B cell (primary cell): ENCODE measurements around the gene ATXN7. TPM values are rescaled to one million over a fixed set of nuclear protein-coding genes. Genes with fewer than 3 reads are reported as not detected.
A peak's percentile ranks its signal among the peaks of the same experiment; 100 is the strongest.

Experiments used
- ATAC-seq: fragments of 200-7000 bp; cut with Tn5 transposase; one replicate; pipeline ENCODE4 v1.10.0; 2021; ENCODE audit warnings: low read depth, mild to moderate bottlenecking, moderate number of reproducible peaks, moderate library complexity
- CTCF ChIA-PET: fragments of 350-600 bp; sonication (Branson Sonifier 250); formaldehyde crosslinking; loops from one replicate; lab custom pipeline; 2021; ENCODE audit warnings: antibody characterized with exemption, inconsistent platforms; lab: Charles Lee
- POLR2A ChIA-PET: fragments of 350-600 bp; sonication (Branson Sonifier 250); formaldehyde crosslinking; loops from one replicate; lab custom pipeline; 2021; ENCODE audit warnings: antibody characterized with exemption; lab: Charles Lee
- DNase-seq: peaks from one replicate; pipeline ENCODE4 v3.0.0; 2013
- H2AFZ ChIP-seq: 2 replicates; pipeline ENCODE4 v1.6.1; 2012; ENCODE audit warnings: mild to moderate bottlenecking, low read depth, low read length; ENCODE audit not compliant: insufficient read depth, poor library complexity, severe bottlenecking
- H3K27ac ChIP-seq, 2 donors: 1 replicate in 1 of 2; 2 replicates in 1 of 2; pipeline ENCODE4 v1.5.1; 2012 to 2013; ENCODE audit warnings: low read length in 2 of 2, mild to moderate bottlenecking in 2 of 2, moderate library complexity in 1 of 2
- H3K27me3 ChIP-seq, 4 experiments: fragments of 200-600 bp in 1 of 4; sonication (generic) in 1 of 4; replicated peaks in 1 of 4; 1 replicate in 2 of 4; 2 replicates in 2 of 4; pipeline versions ENCODE4 v1.6.1 to v1.7.0; 2013 to 2016; ENCODE audit warnings: low read length in 3 of 4, mild to moderate bottlenecking in 2 of 4, mixed read lengths in 1 of 4, moderate library complexity in 1 of 4; ENCODE audit not compliant: insufficient read depth in 4 of 4, control insufficient read depth in 3 of 4; ENCODE audit errors: control extremely low read depth in 1 of 4
- H3K36me3 ChIP-seq, 2 experiments: replicated peaks in 1 of 2; 1 replicate in 1 of 2; 2 replicates in 1 of 2; pipeline versions ENCODE4 v1.6.1 to v1.7.1; 2013; ENCODE audit warnings: low read length in 1 of 2; ENCODE audit not compliant: insufficient read depth in 2 of 2, control insufficient read depth in 1 of 2; ENCODE audit errors: control extremely low read depth in 1 of 2, extremely low read depth in 1 of 2
- H3K4me1 ChIP-seq, 2 donors: fragments of 200-600 bp in 1 of 2; sonication (generic) in 1 of 2; 1 replicate in 1 of 2; 2 replicates in 1 of 2; pipeline versions ENCODE4 v1.5.1 to v1.6.1; 2013 to 2017; ENCODE audit warnings: low read length in 2 of 2; ENCODE audit not compliant: control insufficient read depth in 2 of 2, insufficient read depth in 2 of 2
- H3K4me2 ChIP-seq: replicated peaks from 2 replicates; pipeline ENCODE3; 2012; ENCODE audit warnings: mild to moderate bottlenecking, low read depth, low read length; ENCODE audit not compliant: poor library complexity, severe bottlenecking
- H3K4me3 ChIP-seq, 5 experiments: fragments of 200-600 bp in 1 of 5; sonication (generic) in 1 of 5; 1 replicate in 3 of 5; 2 replicates in 2 of 5; pipeline versions ENCODE4 v1.5.1 to v1.7.0; 2011 to 2016; ENCODE audit warnings: low read length in 4 of 5, mild to moderate bottlenecking in 4 of 5, low read depth in 2 of 5, control low read depth in 1 of 5, moderate library complexity in 1 of 5; ENCODE audit not compliant: insufficient read depth in 1 of 5; ENCODE audit errors: control extremely low read depth in 1 of 5, extremely low read depth in 1 of 5
- H3K79me2 ChIP-seq: fragments of 200-600 bp; sonication (generic); one replicate; pipeline ENCODE4 v1.6.0; 2016; ENCODE audit warnings: low read length; ENCODE audit not compliant: control insufficient read depth, insufficient read depth
- H3K9ac ChIP-seq: fragments of 200-600 bp; sonication (generic); 2 replicates; pipeline ENCODE4 v1.6.1; 2017; ENCODE audit warnings: mild to moderate bottlenecking, low read length, moderate library complexity
- H3K9me3 ChIP-seq, 3 donors: one replicate each; pipeline versions ENCODE4 v1.6.1 to v1.7.1; 2013; ENCODE audit warnings: low read length in 2 of 3; ENCODE audit not compliant: control insufficient read depth in 2 of 3, insufficient read depth in 1 of 3; ENCODE audit errors: control extremely low read depth in 1 of 3
- H4K20me1 ChIP-seq: 2 replicates; pipeline ENCODE4 v1.6.0; 2012; ENCODE audit warnings: mild to moderate bottlenecking, low read length; ENCODE audit not compliant: insufficient read depth, control insufficient read depth, poor library complexity, severe bottlenecking
- H3K27ac Mint-ChIP-seq: one replicate; pipeline ENCODE4 v1.8.0; 2021; ENCODE audit warnings: mixed read lengths
- H3K27me3 Mint-ChIP-seq: one replicate; pipeline ENCODE4 v1.8.0; 2021; ENCODE audit warnings: mixed read lengths
- H3K4me1 Mint-ChIP-seq: one replicate; pipeline ENCODE4 v1.8.0; 2021; ENCODE audit warnings: mixed read lengths
- H3K4me3 Mint-ChIP-seq: one replicate; pipeline ENCODE4 v1.8.0; 2021; ENCODE audit warnings: mixed read lengths
- H3K9me3 Mint-ChIP-seq: one replicate; pipeline ENCODE4 v1.8.0; 2022; ENCODE audit warnings: mixed read lengths; ENCODE audit not compliant: insufficient read depth
- EZH2 ChIP-seq: IDR thresholded peaks from 2 replicates; pipeline ENCODE4 v1.6.1; 2012; ENCODE audit warnings: borderline replicate concordance, low read depth, mild to moderate bottlenecking, moderate library complexity, low read length; ENCODE audit not compliant: insufficient read depth, poor library complexity, severe bottlenecking
- WGBS: methylation state at CpG from one replicate; pipeline ENCODE4 v1.1.5; 2013; ENCODE audit warnings: missing lambda C conversion rate; ENCODE audit not compliant: insufficient coverage; 5-methylcytosine and 5-hydroxymethylcytosine counted together
- intact Hi-C: fragments of 100-400 bp; cut with micrococcal nuclease; formaldehyde crosslinking; loops from one replicate; pipeline ENCODE4 v1.10.0; 2022
- polyA plus RNA-seq: library from polyadenylated mRNA; depleted of rRNA; stranded (reverse); fragments of >200 nt; gene quantifications from 2 replicates; pipeline ENCODE4 v1.2.3, GENCODE V29; 2012
- total RNA-seq, 2 donors: library from RNA; stranded (reverse); fragments of 120-200 nt in 1 of 2; gene quantifications; 1 replicate in 1 of 2; 2 replicates in 1 of 2; pipeline versions ENCODE4 v1.2.3 to v1.2.4, GENCODE V29; 2013 to 2022
- TF ChIP-seq, protein P1 (sequence below): fragments of 200-600 bp; IDR thresholded peaks from one replicate; pipeline ENCODE4 v1.8.0; 2022; ENCODE audit warnings: antibody characterized with exemption, mild to moderate bottlenecking

ATXN7 gene
- total and polyA plus RNA-seq, 2 donors (not counting 1 experiment from before 2014, with no cell fraction given), result 18.1 to 74.3 TPM

DNA sequence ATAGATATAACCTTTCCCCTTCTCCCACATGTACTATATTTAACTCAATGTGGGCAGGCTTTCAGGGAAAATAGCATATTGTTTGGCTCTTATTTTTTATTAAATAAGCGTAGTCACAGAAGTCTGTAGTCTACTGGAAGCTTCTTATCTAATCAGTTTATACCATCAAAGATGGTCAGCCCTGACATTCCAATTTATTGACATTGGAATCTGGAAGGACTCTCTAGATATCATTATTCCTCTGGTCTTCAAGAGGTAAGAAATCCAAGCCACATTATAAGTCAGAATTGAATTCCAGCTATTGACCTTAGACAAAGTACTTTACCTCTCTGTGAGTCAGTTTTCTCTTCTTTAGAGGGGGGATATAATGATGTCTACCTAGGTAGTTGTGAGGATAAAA is 87.0 kb downstream of the ATXN7 start:
- no peak overlapping the region for H3K4me3 Mint-ChIP-seq
- H3K9ac ChIP-seq, result peak overlapping the region; percentile 39
- no peak overlapping the region for H3K4me3 ChIP-seq
- H3K27ac Mint-ChIP-seq, result no peak overlapping the region
- peaks cover 6 to 16% of the 10 kb centered on the region in 2 donors for H3K4me1 ChIP-seq
- no peak overlapping the region for H2AFZ ChIP-seq
- H3K27me3 Mint-ChIP-seq, result no peaks in the 10 kb centered on the region
- H4K20me1 ChIP-seq, result peaks cover 30% of the 10 kb centered on the region
- H3K9me3 Mint-ChIP-seq, result no peaks in the 10 kb centered on the region
- no peak overlapping the region for H3K4me2 ChIP-seq
- TF ChIP-seq, protein P1, sequence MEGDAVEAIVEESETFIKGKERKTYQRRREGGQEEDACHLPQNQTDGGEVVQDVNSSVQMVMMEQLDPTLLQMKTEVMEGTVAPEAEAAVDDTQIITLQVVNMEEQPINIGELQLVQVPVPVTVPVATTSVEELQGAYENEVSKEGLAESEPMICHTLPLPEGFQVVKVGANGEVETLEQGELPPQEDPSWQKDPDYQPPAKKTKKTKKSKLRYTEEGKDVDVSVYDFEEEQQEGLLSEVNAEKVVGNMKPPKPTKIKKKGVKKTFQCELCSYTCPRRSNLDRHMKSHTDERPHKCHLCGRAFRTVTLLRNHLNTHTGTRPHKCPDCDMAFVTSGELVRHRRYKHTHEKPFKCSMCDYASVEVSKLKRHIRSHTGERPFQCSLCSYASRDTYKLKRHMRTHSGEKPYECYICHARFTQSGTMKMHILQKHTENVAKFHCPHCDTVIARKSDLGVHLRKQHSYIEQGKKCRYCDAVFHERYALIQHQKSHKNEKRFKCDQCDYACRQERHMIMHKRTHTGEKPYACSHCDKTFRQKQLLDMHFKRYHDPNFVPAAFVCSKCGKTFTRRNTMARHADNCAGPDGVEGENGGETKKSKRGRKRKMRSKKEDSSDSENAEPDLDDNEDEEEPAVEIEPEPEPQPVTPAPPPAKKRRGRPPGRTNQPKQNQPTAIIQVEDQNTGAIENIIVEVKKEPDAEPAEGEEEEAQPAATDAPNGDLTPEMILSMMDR, result no peak
- TF ChIP-seq EZH2, result no peak
- POLR2A ChIA-PET, result no interaction called here
- WGBS, result no CpG with 5 or more reads among the region's 1 CpG
- H3K27ac ChIP-seq, result peak overlapping the region in 1 of 2 donors; percentile 34
- intact Hi-C loops, result loop anchor here (2.0 kb wide), 1 partner anchor 18 kb away; no protein-coding TSS in a partner anchor
- peaks cover 70% of the 10 kb centered on the region for H3K79me2 ChIP-seq
- no peaks in the 10 kb centered on the region for H3K27me3 ChIP-seq
- H3K9me3 ChIP-seq, result no peaks in the 10 kb centered on the region
- peaks cover 47% of the 10 kb centered on the region for H3K4me1 Mint-ChIP-seq
- ATAC-seq (no peak), DNase-seq (no peak)
- peaks cover under 1 to 21% of the 10 kb centered on the region in 2 experiments for H3K36me3 ChIP-seq
- CTCF ChIA-PET, result interaction anchor here (0.6 to 1.8 kb wide), 6 partner anchors 9 to 23 kb away, joined by 3 to 9 read pairs (median 4); no protein-coding TSS in a partner anchor

- H3K9me3 ChIP-seq, result no peaks in the 10 kb centered on the region
- ChIA-PET POLR2A (no interaction called here), CTCF (interaction anchor here (0.6 to 1.8 kb wide), 6 partner anchors 10 to 24 kb away, joined by 3 to 9 read pairs (median 4); no protein-coding TSS in a partner anchor)
- peak overlapping the region in 1 of 2 donors; percentile 37 for H3K27ac ChIP-seq
- peaks cover 6 to 16% of the 10 kb centered on the region in 2 donors for H3K4me1 ChIP-seq
- Mint-ChIP-seq H3K9me3 (no peaks in the 10 kb centered on the region), H3K27ac (peak overlapping the region; percentile 1), H3K4me1 (peaks cover 46% of the 10 kb centered on the region), H3K4me3 (peak overlapping the region; percentile 4), H3K27me3 (no peaks in the 10 kb centered on the region)
- H4K20me1 ChIP-seq, result peaks cover 22% of the 10 kb centered on the region
- intact Hi-C loops, result loop anchor here (2.0 kb wide), 1 partner anchor 17 kb away; no protein-coding TSS in a partner anchor
- H3K9ac ChIP-seq, result peak overlapping the region; percentile 39
- H3K4me2 ChIP-seq, result peak overlapping the region; percentile 18
- H3K79me2 ChIP-seq, result peaks cover 64% of the 10 kb centered on the region
- ATAC-seq, result no peak
- no peaks in the 10 kb centered on the region for H3K27me3 ChIP-seq
- H2AFZ ChIP-seq, result no peak overlapping the region
- H3K4me3 ChIP-seq, result no peak overlapping the region
- no peak for TF ChIP-seq EZH2
- TF ChIP-seq, protein P1, result no peak
- DNase-seq, result no peak
- WGBS, result no CpG with 5 or more reads among the region's 1 CpG
- H3K36me3 ChIP-seq, result peaks cover 4 to 27% of the 10 kb centered on the region in 2 experiments
Observed at GRCh38 chr3:63951492-63952247, 88.0 kb downstream of the ATXN7 start.
